Activated T-helper 2 cell treated with anti-CD3 and anti-CD28 coated beads, Interferon-gamma antibody, Interleukin-2, Interleukin-4, amounts not matched to agents 10 μg/mL and 5 μg/mL and 100 μg/mL, durations not matched to agents 14 hours and 24 hours and 36 hours (primary cell): ENCODE results near the gene MEPE. TPM values are rescaled to one million over a fixed set of nuclear protein-coding genes. Genes with fewer than 3 reads are reported as not detected.

Source experiments
- DNase-seq: peaks from one replicate; pipeline ENCODE4 v3.0.0; 2021; ENCODE audit warnings: low spot score
- H3K27ac Mint-ChIP-seq: one replicate; pipeline ENCODE4 v1.8.0; 2021; ENCODE audit warnings: mixed read lengths
- H3K27me3 Mint-ChIP-seq: one replicate; pipeline ENCODE4 v1.8.0; 2021; ENCODE audit warnings: low read depth, mixed read lengths
- H3K36me3 Mint-ChIP-seq: one replicate; pipeline ENCODE4 v1.8.0; 2021; ENCODE audit warnings: low read depth, mixed read lengths
- H3K4me1 Mint-ChIP-seq: one replicate; pipeline ENCODE4 v1.8.0; 2021; ENCODE audit warnings: low read depth, mixed read lengths
- H3K4me3 Mint-ChIP-seq: one replicate; pipeline ENCODE4 v1.8.0; 2021; ENCODE audit warnings: low read depth, mild to moderate bottlenecking, moderate library complexity, mixed read lengths
- H3K9me3 Mint-ChIP-seq: one replicate; pipeline ENCODE4 v1.8.0; 2021; ENCODE audit warnings: mixed read lengths
- intact Hi-C: fragments of 100-400 bp; cut with micrococcal nuclease; formaldehyde crosslinking; loops from one replicate; pipeline ENCODE4 v1.15.1; 2023
- total RNA-seq: library from RNA; stranded (reverse); gene quantifications from 2 replicates; pipeline ENCODE4 v1.2.3, GENCODE V29; 2022

MEPE gene, protein sequence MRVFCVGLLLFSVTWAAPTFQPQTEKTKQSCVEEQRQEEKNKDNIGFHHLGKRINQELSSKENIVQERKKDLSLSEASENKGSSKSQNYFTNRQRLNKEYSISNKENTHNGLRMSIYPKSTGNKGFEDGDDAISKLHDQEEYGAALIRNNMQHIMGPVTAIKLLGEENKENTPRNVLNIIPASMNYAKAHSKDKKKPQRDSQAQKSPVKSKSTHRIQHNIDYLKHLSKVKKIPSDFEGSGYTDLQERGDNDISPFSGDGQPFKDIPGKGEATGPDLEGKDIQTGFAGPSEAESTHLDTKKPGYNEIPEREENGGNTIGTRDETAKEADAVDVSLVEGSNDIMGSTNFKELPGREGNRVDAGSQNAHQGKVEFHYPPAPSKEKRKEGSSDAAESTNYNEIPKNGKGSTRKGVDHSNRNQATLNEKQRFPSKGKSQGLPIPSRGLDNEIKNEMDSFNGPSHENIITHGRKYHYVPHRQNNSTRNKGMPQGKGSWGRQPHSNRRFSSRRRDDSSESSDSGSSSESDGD
- not detected in 2 replicates for total RNA-seq

DNA sequence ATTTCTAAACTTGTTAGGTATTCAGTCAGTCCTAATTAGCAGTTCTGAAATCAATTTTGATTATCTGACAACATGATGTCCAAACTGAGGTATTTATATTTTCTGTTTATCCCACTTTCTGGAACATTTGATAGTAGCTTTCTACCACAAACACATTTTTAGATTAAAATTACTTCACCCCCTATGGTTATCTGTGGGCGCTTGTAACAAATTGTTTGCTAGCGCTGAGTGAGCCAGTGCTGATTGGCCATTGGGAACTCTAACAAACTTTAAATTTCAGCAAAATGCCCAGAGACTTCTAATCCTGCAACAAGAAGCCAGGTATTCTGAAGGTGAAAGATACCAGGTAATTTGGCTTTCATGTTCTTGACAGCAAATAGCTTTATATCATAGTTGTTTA lies at the start of gene MEPE:
MEPE (plus strand) TSS at position 301 of the 400 bp plus-strand sequence. CDS start 1,746 bp downstream, outside the sequence.
- H3K27ac Mint-ChIP-seq: no peak within 1 kb of the TSS
- no peaks in the 10 kb centered on the region for H3K4me1 Mint-ChIP-seq
- intact Hi-C loops: no loop called here
- peaks cover 7% of the 10 kb centered on the region for H3K27me3 Mint-ChIP-seq
- DNase-seq: no peak
- H3K9me3 Mint-ChIP-seq: no peaks in the 10 kb centered on the region
- H3K4me3 Mint-ChIP-seq: no peak within 1 kb of the TSS
- no peaks in the 10 kb centered on the region for H3K36me3 Mint-ChIP-seq

DNA sequence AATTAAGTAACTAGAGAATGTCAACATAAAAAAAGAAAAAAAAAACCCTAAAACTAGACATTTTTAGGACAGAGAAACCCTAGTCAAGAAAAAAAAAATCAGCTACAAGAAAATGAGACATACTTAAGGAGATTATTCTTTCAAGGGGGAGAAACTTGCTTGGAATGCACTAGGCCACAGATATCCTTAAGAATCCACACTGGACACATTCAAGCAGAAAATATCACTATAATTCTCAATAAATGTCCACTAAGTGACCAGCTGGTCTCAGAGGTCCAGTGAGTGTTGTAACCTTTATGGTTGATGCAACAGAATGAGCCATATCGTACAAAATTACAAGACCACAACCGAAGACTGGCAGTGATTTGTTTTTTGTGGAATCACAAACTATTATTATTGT lies 49.0 kb upstream of the MEPE start:
- no peak for DNase-seq
- H3K27ac Mint-ChIP-seq: no peak overlapping the region
- no peak overlapping the region for H3K4me3 Mint-ChIP-seq
- intact Hi-C loops: no loop called here
- H3K4me1 Mint-ChIP-seq: no peaks in the 10 kb centered on the region
- no peaks in the 10 kb centered on the region for H3K36me3 Mint-ChIP-seq
- no peaks in the 10 kb centered on the region for H3K9me3 Mint-ChIP-seq
- H3K27me3 Mint-ChIP-seq: no peaks in the 10 kb centered on the region

DNA sequence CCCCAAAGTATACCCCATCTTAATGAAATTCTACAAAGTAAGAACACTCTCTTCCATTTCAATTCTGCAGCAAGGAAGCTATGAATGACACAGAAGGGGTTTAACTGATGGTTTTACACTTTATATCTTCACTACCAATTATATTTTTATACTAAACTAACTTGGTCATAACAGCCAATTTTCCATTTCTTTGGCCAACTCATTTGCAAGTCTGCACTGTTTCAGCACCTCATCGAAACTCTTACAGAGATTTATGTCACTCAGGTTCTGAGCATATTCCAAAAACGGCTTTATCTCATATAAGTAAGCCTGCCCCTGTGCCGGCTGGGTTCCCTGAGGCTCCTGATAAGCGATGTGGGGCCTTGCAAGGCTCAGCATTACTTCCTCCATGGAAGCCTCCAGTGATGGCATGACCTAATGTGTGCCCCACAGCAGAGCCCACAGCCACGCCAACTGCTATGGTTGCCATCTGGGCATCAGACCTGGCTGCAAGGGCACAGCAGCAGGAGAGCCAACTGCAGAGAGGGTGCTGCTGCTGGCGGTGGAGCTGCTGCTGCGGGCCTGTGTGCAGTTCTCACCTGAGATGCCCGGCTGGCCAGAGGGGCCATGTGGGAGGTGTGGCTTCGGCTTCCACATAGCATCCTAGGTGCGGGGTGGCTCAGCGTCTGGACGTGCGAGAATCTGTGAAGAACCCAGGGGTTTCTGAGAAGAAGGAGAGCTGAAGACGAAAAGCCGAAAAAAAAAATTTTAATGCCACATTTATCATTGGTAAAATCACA lies 46.8 kb upstream of the MEPE start:
- Mint-ChIP-seq H3K27me3 (no peaks in the 10 kb centered on the region), H3K4me1 (no peaks in the 10 kb centered on the region), H3K36me3 (no peaks in the 10 kb centered on the region), H3K4me3 (no peak overlapping the region), H3K9me3 (no peaks in the 10 kb centered on the region), H3K27ac (no peak overlapping the region)
- no peak for DNase-seq
- intact Hi-C loops: no loop called here

DNA sequence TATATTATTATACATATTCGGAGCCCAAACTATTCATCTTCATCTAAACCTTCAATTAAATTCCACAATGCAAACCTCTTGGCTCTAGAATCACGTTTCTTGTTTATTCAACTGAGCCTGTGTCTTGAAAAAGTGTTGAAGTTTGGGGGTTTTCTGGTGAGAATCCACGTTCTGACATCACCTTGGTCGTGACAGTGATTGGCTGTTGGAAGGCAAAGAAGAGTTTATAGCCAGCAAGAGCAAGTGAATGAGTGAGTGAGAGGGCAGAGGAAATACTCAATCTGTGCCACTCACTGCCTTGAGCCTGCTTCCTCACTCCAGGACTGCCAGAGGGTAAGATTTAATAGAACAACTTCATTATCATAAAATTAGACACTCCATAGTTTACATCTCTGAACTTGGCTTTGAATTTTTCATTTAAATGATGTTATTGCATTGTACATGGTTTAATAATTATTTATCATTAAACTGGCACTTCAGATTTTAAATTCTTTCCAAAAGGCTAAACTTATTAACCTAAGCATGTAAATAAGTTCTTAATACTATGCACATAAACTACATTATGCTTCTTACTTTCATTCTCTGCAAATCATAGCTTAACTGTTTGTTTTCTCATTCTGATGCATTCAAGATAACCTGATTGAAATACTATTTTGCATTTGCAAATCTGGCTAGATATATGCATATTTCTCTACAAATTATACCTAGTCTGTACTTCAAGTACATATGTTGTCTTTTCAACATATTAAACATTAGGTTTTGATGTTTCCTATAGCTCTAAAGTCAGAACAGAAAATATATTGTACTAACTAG lies 33.3 kb upstream of the MEPE start, which contains the start of gene IBSP:
IBSP (plus strand) TSS at position 254 of the 813 bp plus-strand sequence. CDS start 2,808 bp downstream, outside the sequence.
- H3K27ac Mint-ChIP-seq: no peak within 1 kb of the TSS
- no peaks in the 10 kb centered on the region for H3K4me1 Mint-ChIP-seq
- H3K36me3 Mint-ChIP-seq: no peaks in the 10 kb centered on the region
- intact Hi-C loops: no loop called here
- no peaks in the 10 kb centered on the region for H3K27me3 Mint-ChIP-seq
- H3K4me3 Mint-ChIP-seq: no peak within 1 kb of the TSS
- no peak for DNase-seq
- H3K9me3 Mint-ChIP-seq: no peaks in the 10 kb centered on the region

DNA sequence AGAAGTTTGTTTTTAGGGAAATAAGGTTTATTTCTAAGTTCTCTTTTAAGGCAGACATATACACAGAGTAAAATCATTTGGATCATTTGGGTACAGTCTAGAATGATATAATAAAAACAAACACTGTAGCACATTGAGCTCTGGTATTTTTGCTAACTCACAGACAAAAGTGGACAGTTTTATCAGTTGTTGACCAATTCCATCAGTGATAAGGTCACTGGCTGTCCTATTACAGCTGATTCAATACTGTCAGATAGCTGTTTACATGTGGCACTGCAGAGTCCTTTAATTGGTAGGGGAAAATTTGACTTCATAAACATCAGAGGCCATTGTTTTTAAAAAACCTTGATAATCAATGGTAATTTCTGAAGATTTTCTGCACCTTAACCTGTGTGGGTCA lies 29.9 kb upstream of the MEPE start:
- intact Hi-C loops: no loop called here
- Mint-ChIP-seq H3K9me3 (no peaks in the 10 kb centered on the region), H3K4me1 (no peaks in the 10 kb centered on the region), H3K27me3 (no peaks in the 10 kb centered on the region), H3K4me3 (no peak overlapping the region), H3K36me3 (no peaks in the 10 kb centered on the region), H3K27ac (no peak overlapping the region)
- DNase-seq: no peak

DNA sequence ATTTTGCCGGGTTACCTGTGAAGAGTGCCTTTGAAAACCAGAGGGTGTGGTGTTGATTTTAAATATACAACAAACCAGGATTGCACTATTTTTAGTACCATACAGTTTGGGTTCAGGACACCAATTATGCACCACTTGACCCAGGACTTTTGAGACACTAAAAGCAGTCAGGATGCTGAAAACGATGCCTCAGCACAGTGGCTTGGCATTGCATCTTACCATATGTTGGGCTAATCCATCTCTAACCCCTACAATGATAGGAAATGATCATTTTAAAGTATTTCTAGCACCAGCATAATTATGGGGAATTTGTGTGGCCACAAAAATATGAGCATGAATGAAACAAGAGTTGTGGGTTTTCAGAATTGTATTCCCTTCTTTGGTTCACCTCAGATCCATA lies 29.3 kb upstream of the MEPE start:
- intact Hi-C loops: no loop called here
- Mint-ChIP-seq H3K9me3 (no peaks in the 10 kb centered on the region), H3K4me1 (no peaks in the 10 kb centered on the region), H3K4me3 (no peak overlapping the region), H3K27me3 (no peaks in the 10 kb centered on the region), H3K27ac (no peak overlapping the region), H3K36me3 (no peaks in the 10 kb centered on the region)
- DNase-seq: no peak

DNA sequence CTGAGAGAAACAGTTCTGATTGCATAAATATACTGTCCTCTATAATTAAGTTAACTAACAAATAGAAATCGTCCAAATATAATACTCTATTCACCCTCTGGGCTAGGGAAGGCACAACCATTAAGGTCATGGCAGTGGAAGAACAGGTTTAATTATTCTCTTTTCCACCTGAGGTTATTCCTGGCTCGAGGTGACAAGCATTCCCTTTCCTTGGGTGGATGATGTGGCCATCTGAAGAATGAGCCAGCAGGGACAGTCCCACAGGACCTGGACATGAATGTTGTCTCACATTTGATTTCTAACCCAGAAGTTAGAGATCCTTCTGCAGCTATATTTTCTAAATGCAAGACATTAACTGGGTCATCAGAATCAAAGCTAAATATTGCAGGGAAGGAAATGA lies 27.9 kb upstream of the MEPE start:
- Mint-ChIP-seq H3K9me3 (no peaks in the 10 kb centered on the region), H3K36me3 (no peaks in the 10 kb centered on the region), H3K4me3 (no peak overlapping the region), H3K4me1 (no peaks in the 10 kb centered on the region), H3K27ac (no peak overlapping the region), H3K27me3 (no peaks in the 10 kb centered on the region)
- intact Hi-C loops: no loop called here
- DNase-seq: no peak

DNA sequence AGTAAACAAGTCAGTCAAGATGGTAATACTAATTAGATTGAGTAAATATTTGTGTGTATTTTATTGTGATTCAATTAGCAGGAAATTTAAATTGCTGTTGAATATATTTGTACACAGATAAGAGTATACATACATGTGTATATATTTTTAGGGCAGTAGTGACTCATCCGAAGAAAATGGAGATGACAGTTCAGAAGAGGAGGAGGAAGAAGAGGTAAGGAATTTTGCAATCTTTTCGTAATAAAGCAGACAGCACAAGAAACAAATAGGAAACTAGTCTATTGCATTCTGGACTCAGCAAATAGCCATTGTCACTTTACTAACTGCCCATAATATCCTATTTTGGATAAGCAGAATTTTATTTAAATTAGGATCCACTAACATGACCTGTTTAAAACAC lies 26.8 kb upstream of the MEPE start:
- Mint-ChIP-seq H3K9me3 (no peaks in the 10 kb centered on the region), H3K4me3 (no peak overlapping the region), H3K27me3 (no peaks in the 10 kb centered on the region), H3K27ac (no peak overlapping the region), H3K36me3 (no peaks in the 10 kb centered on the region), H3K4me1 (no peaks in the 10 kb centered on the region)
- DNase-seq: no peak
- intact Hi-C loops: no loop called here

DNA sequence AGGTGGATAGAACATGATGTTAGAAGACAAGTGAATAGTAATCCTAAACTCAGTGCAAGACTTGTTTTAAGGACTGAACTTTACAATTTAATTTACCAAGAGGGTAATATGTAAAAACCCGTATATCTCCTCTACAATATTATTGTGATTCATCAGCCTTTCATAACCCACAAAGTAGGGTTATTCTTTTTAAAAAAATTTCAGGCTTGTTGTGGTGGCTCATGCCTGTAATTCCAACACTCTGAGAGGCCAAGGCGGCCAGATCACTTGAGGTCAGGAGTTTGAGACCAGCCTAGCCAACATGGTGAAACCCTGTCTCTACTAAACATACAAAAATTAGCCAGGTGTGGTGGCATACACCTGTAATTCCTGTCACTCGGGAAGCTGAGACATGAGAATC lies 26.2 kb upstream of the MEPE start:
- intact Hi-C loops: no loop called here
- no peak overlapping the region for H3K4me3 Mint-ChIP-seq
- H3K9me3 Mint-ChIP-seq: no peaks in the 10 kb centered on the region
- H3K36me3 Mint-ChIP-seq: no peaks in the 10 kb centered on the region
- no peak overlapping the region for H3K27ac Mint-ChIP-seq
- H3K4me1 Mint-ChIP-seq: no peaks in the 10 kb centered on the region
- no peaks in the 10 kb centered on the region for H3K27me3 Mint-ChIP-seq
- DNase-seq: no peak

DNA sequence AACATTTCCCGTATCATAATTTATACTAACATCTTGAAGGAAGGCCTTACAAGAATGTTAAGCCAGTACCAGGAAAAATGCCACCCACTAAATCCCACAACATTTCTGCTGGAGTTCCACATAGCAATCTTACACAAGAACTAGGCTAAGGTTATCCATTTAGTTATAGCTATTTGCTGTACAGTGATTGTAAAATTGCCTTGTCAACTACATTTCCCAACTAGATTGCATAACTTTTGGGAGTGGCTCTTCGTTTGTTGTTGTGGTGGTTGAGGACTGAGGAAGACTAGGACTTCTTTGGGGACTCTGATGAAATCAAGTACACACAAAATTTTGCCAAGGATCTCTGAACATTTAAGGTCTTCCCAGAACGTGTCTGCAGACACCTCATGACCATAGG lies 25.4 kb upstream of the MEPE start:
- Mint-ChIP-seq H3K27me3 (no peaks in the 10 kb centered on the region), H3K4me1 (no peaks in the 10 kb centered on the region), H3K27ac (no peak overlapping the region), H3K9me3 (no peaks in the 10 kb centered on the region), H3K4me3 (no peak overlapping the region), H3K36me3 (no peaks in the 10 kb centered on the region)
- no peak for DNase-seq
- intact Hi-C loops: no loop called here

DNA sequence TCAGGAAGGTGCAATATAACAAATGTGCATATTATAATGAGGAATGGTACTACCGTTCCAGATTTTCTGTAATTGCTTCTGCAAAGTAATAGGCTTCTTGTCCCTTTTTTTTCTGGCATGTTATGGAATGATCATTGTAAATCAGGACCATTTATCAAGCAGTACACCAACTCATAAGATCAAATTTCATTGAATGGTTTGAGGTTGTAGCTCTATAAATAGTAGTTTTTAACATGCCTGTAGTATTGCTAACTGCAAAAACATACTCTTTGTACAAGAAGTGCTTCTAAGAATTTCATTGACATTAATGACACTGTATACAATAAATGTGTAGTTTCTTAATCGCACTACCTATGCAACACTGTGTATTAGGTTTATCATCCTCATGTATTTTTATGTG lies 20.8 kb upstream of the MEPE start:
- Mint-ChIP-seq H3K27ac (no peak overlapping the region), H3K9me3 (no peaks in the 10 kb centered on the region), H3K4me3 (no peak overlapping the region), H3K27me3 (peaks cover 9% of the 10 kb centered on the region), H3K36me3 (no peaks in the 10 kb centered on the region), H3K4me1 (no peaks in the 10 kb centered on the region)
- no peak for DNase-seq
- intact Hi-C loops: no loop called here

DNA sequence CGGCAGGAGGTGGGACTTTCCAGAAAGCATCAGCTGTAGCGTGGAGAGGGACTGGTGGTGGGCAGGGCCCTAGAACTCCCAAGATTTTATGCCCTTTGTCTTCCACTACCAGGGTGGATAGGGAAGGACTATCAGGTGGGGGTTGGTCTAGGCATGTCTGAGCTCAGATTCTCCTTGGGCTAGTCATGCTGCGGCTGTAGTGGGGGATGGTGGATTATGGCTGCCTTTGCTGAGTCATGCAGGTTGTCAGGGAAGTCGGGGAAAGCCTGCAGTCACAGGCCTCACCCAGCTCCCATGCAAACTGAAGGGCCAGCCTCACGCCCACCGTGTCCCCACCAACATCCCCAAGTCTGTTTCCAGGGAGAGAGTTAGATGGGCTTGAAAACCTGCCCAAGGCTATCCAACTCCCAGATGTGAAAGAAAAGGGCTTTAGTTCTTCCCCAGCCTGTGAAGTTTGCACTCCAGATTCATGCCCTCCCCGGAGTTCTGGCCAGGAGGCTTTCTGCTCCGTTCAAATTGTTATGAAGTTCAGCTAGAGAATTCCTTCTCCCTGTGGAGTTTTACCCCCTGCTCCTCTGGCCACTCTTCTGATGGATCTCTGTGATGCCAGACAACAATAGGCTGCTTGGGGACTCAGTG lies 13.4 kb upstream of the MEPE start:
- no peaks in the 10 kb centered on the region for H3K36me3 Mint-ChIP-seq
- H3K27me3 Mint-ChIP-seq: peaks cover 11% of the 10 kb centered on the region
- H3K9me3 Mint-ChIP-seq: no peaks in the 10 kb centered on the region
- intact Hi-C loops: no loop called here
- no peak for DNase-seq
- H3K4me3 Mint-ChIP-seq: no peak overlapping the region
- no peak overlapping the region for H3K27ac Mint-ChIP-seq
- H3K4me1 Mint-ChIP-seq: no peaks in the 10 kb centered on the region
